ENCODE measurements around the gene HIVEP2. TPM values are rescaled to one million over a fixed set of nuclear protein-coding genes. Genes with fewer than 3 reads are reported as not detected.

The HIVEP2 gene
- total RNA-seq, 1 experiment from 2014 or later = 4.2 TPM

- Histone ChIP-seq H2BK15ac (ENCODE audit: low read depth, low read length) (no peak overlapping the region), H3K56ac (ENCODE audit: insufficient read length, low read depth, low read length) (no peak overlapping the region), H2AK5ac (ENCODE audit: insufficient read length, low read length) (no peak overlapping the region), H2AFZ (ENCODE audit: low read length) (no peak overlapping the region), H4K91ac (ENCODE audit: insufficient read length, low read depth, low read length) (no peak overlapping the region), H3K9ac (ENCODE audit: extremely low read depth, insufficient read length, low read length) (no peak overlapping the region), H2BK12ac (ENCODE audit: insufficient read length, low read depth, low read length) (no peak overlapping the region), H2BK5ac (ENCODE audit: insufficient read length, low read length) (no peak overlapping the region), H3K4me2 (ENCODE audit: insufficient read depth, insufficient read length, low read length) (no peak overlapping the region), H3K27ac (ENCODE audit: insufficient read length, low read depth, low read length) (no peak overlapping the region), H3K4ac (ENCODE audit: low read depth, low read length) (no peak overlapping the region), H2BK20ac (ENCODE audit: low read depth, low read length, poor library complexity, severe bottlenecking) (no peak overlapping the region), H3K79me1 (ENCODE audit: insufficient read depth, low read depth, low read length, poor library complexity, severe bottlenecking) (no peaks in the 10 kb centered on the region), H3K9me3 (ENCODE audit: control insufficient read depth, low read depth, low read length) (no peaks in the 10 kb centered on the region), H3K23ac (ENCODE audit: insufficient read length, low read depth, low read length) (no peak overlapping the region), H3K14ac (ENCODE audit: insufficient read depth, low read length) (no peak overlapping the region), H4K5ac (ENCODE audit: insufficient read length, low read depth, low read length) (no peak overlapping the region), H3K18ac (ENCODE audit: insufficient read length, low read depth, low read length) (no peak overlapping the region), H3K23me2 (ENCODE audit: insufficient read length, low read depth, low read length, poor library complexity, severe bottlenecking) (no peaks in the 10 kb centered on the region), H2BK120ac (ENCODE audit: low read depth, low read length, poor library complexity, severe bottlenecking) (no peak overlapping the region), H3K79me2 (ENCODE audit: insufficient read depth, low read length) (no peaks in the 10 kb centered on the region), H3T11ph (ENCODE audit: low read length) (no peak overlapping the region), H3K27me3 (ENCODE audit: insufficient read depth, low read length) (no peaks in the 10 kb centered on the region), H4K8ac (replicated peaks; ENCODE audit: insufficient read length, low read depth, low read length) (no peak overlapping the region), H3K4me1 (ENCODE audit: insufficient read depth, low read length) (no peaks in the 10 kb centered on the region; the same call in 1 of the 2 replicates), H4K20me1 (ENCODE audit: control insufficient read depth, insufficient read depth, insufficient read length) (no peaks in the 10 kb centered on the region)
- Mint-ChIP-seq H3K4me1 (peaks cover 21 to 23% of the 10 kb centered on the region in 2 experiments), H3K27ac (no peak overlapping the region), H3K4me3 (no peak overlapping the region), H3K36me3 (ENCODE audit: insufficient read depth in 1 of 3, low read depth in 3 of 3) (no peaks in the 10 kb centered on the region), H3K27me3 (ENCODE audit: low read depth) (no peaks in the 10 kb centered on the region), H3K9me3 (peaks cover 0 to 2% of the 10 kb centered on the region in 2 experiments; a peak in 1 of 5 replicates)
- DNase-seq = no peak
- WGBS (ENCODE audit: extremely low coverage, insufficient read length, low lambda C conversion rate) = no CpG with 5 or more reads among the region's 3 CpGs
- TF ChIP-seq CTCF (conservative IDR thresholded peaks at IDR 0.05) = no peak
Observed at GRCh38 chr6:142737368-142738034, 207.5 kb downstream of the HIVEP2 start.
